ENCODE data around the gene KLF16.

Gene KLF16

DNA sequence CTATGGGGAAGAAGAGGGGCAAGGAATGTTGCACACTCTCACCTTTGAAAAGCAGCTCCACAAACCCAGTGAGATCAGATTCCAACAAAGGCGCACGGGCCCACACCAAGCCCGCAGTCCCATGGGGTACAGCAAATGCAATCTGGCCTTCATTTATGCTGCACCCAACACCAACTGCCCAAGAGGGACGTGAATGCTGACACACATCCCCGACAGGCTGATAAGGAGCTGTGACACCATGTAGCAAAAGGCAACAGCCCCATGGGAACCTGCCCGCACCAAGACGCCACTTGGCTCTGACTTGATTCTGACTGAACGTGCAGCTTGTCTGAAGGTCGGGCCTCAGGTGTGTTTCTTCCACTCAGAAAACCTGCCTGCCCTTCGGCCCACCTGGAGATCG is 32.4 kb downstream of the KLF16 start:
- no peak for ATAC-seq
- no peak for TF ChIP-seq TCF4 (CRISPR knock-in tag; IDR thresholded peaks at IDR 0.05; ENCODE audit: borderline replicate concordance)
- TF ChIP-seq CREB5 (CRISPR knock-in tag; IDR thresholded peaks at IDR 0.05; ENCODE audit: low read depth), result no peak
- no peak for TF ChIP-seq ZNF8 (CRISPR knock-in tag; IDR thresholded peaks at IDR 0.05)
- TF ChIP-seq ESRRG (CRISPR knock-in tag; IDR thresholded peaks at IDR 0.05), result no peak
- no peak for TF ChIP-seq TOX (CRISPR knock-in tag; IDR thresholded peaks at IDR 0.05; ENCODE audit: borderline replicate concordance)
- no peak for TF ChIP-seq ZNF70 (CRISPR knock-in tag; IDR thresholded peaks at IDR 0.05)
- no peak for TF ChIP-seq PPARA (CRISPR knock-in tag; IDR thresholded peaks at IDR 0.05; ENCODE audit: borderline replicate concordance)
- no peak for TF ChIP-seq SNAI2 (CRISPR knock-in tag; IDR thresholded peaks at IDR 0.05)
- no peak for TF ChIP-seq ARNTL (CRISPR knock-in tag; IDR thresholded peaks at IDR 0.05; ENCODE audit: borderline replicate concordance, low read depth)
- no peak for TF ChIP-seq CSRNP3 (CRISPR knock-in tag; IDR thresholded peaks at IDR 0.05)

GRCh38 chr19:1830568-1830967 is 32.8 kb downstream of the KLF16 start:
- TF ChIP-seq ZC3H10 (CRISPR knock-in tag; IDR thresholded peaks at IDR 0.05) (no peak), GLIS3 (CRISPR knock-in tag; IDR thresholded peaks at IDR 0.05) (no peak), ZNF565 (CRISPR knock-in tag; conservative IDR thresholded peaks at IDR 0.05; ENCODE audit: low read depth) (no peak), ISL1 (CRISPR knock-in tag; IDR thresholded peaks at IDR 0.05) (no peak), CSRNP3 (CRISPR knock-in tag; IDR thresholded peaks at IDR 0.05) (no peak), ZFP3 (CRISPR knock-in tag; IDR thresholded peaks at IDR 0.05) (no peak), ESRRG (CRISPR knock-in tag; IDR thresholded peaks at IDR 0.05) (no peak), TOX (CRISPR knock-in tag; IDR thresholded peaks at IDR 0.05; ENCODE audit: borderline replicate concordance) (no peak), TCF4 (CRISPR knock-in tag; IDR thresholded peaks at IDR 0.05; ENCODE audit: borderline replicate concordance) (no peak), SNAI2 (CRISPR knock-in tag; IDR thresholded peaks at IDR 0.05) (no peak), RARB (CRISPR knock-in tag; IDR thresholded peaks at IDR 0.05) (no peak), BACH2 (CRISPR knock-in tag; IDR thresholded peaks at IDR 0.05; ENCODE audit: borderline replicate concordance) (no peak)
- ATAC-seq, result no peak

DNA sequence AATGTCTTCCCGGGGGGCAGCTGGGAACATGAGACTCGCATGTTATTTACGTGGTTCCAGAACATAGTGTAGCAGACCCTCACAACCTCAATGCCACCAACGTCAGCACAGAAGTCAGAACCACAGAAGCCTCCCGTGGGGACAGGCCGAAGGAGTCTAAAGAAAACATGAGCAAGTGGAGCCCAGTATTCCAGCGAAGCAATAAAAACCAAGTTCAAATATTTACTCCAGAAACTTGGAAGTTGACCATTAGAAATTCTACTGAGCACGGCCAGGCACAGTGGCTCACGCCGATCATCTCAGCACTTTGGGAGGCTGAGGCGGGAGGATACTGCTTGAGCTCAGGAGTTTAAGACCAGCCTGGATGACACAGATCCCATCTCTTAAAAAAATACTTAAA is 33.4 kb downstream of the KLF16 start:
- TF ChIP-seq TCF4 (CRISPR knock-in tag; IDR thresholded peaks at IDR 0.05; ENCODE audit: borderline replicate concordance), result no peak
- ATAC-seq, result no peak

DNA sequence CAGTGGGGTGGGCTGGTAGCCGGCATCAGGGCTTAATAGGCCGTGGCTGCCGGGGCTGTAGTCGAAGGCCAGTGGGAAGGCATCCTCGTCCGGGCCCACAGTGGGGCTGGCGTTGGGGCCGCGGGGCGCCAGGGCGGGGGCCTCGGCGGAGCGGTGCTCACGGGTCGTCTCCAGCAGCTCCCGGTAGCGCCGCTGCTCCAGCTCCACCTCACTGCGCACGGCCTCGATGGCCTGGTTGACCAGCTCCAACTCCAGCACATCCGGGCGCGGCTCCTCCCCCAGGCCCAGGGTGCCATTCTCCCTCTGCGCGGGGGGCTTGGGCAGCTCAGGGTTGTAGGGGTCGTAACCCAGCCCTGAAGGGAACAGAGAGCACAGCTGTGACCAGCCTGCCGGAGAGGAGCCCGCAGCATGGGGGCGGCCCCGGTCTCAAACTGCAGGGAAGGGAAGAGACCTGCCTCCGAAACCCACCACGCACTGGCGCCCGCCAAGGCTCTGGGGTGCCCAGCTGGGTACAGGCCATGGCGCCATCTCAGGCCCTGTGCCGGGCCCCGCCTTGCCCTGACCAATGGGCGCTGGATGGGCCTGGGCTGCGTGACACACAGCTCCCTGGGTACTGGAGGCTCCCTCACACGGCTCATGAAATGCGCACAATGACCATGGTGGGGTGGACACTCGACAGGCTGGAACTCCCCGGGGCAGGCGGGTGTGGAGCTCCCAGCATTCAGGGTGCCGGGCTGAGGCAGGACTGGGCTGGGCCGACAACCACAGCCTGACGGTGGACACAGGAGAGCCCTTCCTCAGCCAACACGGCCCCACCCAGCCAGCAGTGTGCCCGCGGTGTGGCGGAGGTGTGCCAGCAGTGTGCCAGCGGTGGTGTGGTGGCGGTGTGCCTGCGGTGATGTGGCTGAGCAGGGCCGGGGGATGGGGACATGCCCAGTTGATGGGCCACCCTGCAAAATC is 34.8 kb downstream of the KLF16 start:
- TF ChIP-seq PPARA (CRISPR knock-in tag; IDR thresholded peaks at IDR 0.05; ENCODE audit: borderline replicate concordance) (no peak), ESRRG (CRISPR knock-in tag; IDR thresholded peaks at IDR 0.05) (no peak), SNAI2 (CRISPR knock-in tag; IDR thresholded peaks at IDR 0.05) (no peak), ZC3H10 (CRISPR knock-in tag; IDR thresholded peaks at IDR 0.05) (no peak), ZFP3 (CRISPR knock-in tag; IDR thresholded peaks at IDR 0.05) (no peak)
- TF ChIP-seq, protein P1, sequence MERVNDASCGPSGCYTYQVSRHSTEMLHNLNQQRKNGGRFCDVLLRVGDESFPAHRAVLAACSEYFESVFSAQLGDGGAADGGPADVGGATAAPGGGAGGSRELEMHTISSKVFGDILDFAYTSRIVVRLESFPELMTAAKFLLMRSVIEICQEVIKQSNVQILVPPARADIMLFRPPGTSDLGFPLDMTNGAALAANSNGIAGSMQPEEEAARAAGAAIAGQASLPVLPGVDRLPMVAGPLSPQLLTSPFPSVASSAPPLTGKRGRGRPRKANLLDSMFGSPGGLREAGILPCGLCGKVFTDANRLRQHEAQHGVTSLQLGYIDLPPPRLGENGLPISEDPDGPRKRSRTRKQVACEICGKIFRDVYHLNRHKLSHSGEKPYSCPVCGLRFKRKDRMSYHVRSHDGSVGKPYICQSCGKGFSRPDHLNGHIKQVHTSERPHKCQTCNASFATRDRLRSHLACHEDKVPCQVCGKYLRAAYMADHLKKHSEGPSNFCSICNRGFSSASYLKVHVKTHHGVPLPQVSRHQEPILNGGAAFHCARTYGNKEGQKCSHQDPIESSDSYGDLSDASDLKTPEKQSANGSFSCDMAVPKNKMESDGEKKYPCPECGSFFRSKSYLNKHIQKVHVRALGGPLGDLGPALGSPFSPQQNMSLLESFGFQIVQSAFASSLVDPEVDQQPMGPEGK (CRISPR knock-in tag; IDR thresholded peaks at IDR 0.05; ENCODE audit: borderline replicate concordance), result no peak
- no peak for ATAC-seq
